HL-60 (cell line): ENCODE results near the gene DNAAF8.

Experiments used
- GABPA ChIP-seq: IDR thresholded peaks from 2 replicates; pipeline ENCODE4 v1.6.1; 2012; ENCODE audit warnings: low read depth
- POLR2AphosphoS5 ChIP-seq: IDR thresholded peaks from 2 replicates; pipeline ENCODE4 v1.6.1; 2012; ENCODE audit warnings: low read depth
- TF ChIP-seq, protein P1 (sequence below): IDR thresholded peaks from one replicate; pipeline ENCODE4 v1.5.1; 2011; ENCODE audit warnings: low read length, control low read depth, inconsistent platforms; ENCODE audit not compliant: insufficient read depth

GRCh38 chr16:4763791-4764190 lies 29.5 kb downstream of the DNAAF8 start:
- TF ChIP-seq, protein P1, sequence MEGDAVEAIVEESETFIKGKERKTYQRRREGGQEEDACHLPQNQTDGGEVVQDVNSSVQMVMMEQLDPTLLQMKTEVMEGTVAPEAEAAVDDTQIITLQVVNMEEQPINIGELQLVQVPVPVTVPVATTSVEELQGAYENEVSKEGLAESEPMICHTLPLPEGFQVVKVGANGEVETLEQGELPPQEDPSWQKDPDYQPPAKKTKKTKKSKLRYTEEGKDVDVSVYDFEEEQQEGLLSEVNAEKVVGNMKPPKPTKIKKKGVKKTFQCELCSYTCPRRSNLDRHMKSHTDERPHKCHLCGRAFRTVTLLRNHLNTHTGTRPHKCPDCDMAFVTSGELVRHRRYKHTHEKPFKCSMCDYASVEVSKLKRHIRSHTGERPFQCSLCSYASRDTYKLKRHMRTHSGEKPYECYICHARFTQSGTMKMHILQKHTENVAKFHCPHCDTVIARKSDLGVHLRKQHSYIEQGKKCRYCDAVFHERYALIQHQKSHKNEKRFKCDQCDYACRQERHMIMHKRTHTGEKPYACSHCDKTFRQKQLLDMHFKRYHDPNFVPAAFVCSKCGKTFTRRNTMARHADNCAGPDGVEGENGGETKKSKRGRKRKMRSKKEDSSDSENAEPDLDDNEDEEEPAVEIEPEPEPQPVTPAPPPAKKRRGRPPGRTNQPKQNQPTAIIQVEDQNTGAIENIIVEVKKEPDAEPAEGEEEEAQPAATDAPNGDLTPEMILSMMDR: no peak
- no peak for TF ChIP-seq POLR2AphosphoS5
- no peak for TF ChIP-seq GABPA
